ENCODE results near the gene IFNA2.
A peak's percentile ranks its signal among the peaks of the same experiment; 100 is the strongest.
"Not testable (repeated sequence)": the region's sequence is repeated elsewhere in the genome, so short reads cannot be mapped to it uniquely, and the experiment has no call there.

IFNA2 gene

DNA sequence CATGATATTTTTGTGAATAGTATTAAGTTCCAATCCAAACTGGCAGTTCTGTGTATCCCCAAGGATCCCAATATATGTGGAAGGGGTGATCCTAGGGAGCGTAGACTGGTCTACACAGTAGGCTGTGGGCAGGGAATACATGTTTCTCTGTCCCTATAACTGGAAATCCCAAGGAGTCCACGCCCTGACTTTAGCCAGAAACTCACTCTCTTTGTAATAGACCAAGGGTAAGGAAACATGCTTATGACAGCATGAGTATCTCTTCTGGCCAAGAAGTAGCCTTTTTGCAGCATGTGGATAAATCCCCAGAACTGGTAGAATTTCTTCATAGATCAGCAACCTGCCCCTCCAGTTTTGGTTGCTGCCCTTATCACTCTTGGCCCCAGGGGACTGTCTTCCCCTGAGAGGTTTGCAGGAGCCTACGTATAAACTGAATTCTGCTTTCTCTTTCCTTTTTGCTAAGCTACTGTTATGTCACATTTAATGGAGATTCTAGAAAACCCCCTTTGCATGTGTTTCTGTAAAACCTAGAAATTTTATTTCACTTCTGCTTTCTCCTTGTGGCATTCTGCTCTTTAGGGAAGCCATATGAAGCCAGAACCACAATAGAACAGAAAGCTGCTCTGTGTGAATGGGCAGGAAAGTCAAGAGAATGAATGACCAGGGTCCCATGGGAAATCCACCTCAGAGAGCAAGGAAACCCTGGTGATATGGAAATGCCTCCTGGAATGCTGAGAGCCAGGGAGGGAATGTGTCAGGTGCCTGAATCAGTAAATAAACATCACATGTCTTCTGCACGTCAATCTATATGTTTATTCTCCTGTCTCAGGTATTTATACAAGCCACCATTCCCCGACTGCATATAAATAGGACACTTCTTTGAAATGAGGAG is 3.5 kb downstream of the IFNA2 start:
- no peak for DNase-seq

DNA sequence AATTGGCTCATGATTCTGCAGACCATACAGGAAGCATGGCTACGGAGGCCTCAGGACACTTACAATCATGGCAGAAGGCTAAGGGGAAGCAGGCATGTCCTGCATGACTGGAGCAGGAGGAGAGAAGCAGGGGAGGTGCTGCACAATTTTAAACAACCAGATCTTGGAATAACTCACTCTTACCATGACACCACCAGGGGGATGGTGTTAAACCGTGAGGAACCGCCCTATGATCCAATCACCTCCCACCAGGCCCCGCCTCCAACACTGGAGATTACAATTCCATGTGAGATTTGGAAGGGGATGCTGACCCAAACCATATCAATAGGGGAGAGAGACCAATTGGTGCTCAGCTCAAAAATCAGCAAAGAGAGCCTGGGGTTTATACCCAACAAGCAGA is 13.7 kb downstream of the IFNA2 start:
- DNase-seq = not testable (repeated sequence)

DNA sequence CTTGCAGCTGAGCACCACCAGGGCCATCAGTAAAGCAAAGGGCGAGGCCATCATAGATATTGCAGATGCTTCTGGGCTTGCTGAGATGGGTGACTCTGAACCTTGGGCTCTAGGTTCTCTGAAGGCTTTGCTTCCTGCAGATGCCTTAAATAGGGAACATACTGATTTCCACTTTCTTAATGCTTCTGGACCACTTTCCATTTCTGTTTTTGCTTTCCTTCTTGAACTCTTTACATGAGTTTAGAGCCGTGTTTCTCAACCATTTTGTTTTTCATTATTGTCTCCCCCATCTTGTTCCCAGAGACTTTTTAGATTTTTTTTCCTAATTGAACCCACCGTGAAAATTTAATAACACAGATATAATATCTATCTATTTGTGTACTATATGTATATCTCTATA is 17.2 kb downstream of the IFNA2 start, which contains the start of gene IFNA13:
TSS of gene IFNA13 (minus strand) at position 101 of the 400 bp plus-strand sequence. CDS start at position 54, 47 bp downstream.
- DNase-seq = no peak

DNA sequence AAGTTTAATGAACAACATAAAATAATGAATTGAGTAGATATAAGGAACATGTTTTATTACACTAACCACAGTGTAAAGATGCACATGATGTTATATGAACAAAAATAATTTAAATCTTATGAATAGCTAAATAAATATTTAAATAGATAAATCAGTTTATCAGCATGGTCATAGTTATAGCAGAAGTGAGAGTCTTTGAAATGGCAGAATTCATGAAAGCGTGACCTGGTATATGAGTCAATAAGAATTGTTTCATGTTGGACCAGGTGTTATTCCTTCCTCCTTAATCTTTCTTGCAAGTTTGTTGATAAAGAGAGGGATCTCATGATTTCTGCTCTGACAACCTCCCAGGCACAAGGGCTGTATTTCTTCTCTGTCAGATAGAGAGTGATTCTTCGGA is 18.0 kb downstream of the IFNA2 start:
- DNase-seq = not testable (repeated sequence)

DNA sequence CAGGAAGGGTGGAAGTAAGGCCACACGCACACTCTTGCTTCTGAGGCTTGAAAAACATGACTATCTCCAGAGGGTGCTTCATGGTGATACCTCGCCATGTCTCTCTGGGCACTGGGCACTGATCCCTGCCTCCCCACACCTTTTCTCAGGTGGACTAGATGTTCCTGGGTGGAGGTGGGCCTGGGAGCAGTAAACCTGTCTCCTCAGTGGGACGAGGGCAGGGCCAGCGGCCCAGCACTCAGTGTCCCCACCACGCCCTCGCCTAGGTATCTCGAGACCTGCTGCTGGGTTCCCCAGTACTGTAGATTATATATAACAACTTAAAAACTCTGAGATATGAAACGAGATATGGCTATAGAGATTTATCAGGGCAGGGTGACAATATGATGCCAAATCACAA is 22.9 kb downstream of the IFNA2 start:
- DNase-seq = no peak

DNA sequence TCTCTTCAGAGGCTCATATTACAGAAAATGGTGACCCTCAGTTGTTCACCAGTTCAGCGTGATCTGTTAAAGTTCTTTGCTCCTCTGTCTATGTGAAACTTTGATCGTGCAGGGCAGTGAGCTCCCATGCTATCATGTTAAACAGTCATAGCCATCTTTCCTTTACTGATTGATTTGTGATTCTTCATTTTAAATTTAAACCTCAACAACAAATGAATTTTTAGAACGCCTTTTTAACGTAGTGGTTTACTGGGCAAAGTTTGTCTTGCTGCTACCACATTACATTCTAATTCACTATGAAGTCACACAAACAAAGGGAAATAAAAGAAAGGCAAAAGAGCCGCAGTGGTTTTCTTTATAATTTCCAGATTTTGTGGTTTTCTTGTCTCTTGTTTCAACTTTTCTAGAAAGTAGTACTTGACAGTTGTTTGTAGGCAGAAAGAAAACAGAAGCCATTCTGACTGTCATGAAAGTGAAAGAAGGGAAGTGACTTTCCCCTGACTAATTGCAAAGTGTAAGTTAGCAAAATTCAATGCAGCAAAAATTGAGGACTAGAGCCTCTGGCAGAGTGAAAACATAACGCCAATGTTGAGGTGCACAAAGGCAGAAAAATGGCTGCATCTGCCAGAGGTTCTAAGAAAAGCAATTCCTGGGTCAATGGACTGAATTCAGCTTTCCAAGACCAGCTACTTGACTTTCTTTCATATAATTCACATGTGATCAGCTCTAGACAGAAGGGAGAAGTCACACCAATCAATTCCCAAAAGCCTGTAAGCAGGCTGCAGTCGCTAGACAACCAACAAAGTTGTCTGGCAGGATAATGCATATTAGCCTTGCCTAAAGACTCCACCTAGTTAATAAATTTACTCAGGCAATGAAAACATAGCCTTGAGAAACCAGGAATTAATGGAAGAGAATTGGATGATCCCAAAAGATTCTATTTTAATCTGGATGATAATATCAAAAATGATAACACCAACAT is 27.4 kb downstream of the IFNA2 start:
- no peak for DNase-seq

DNA sequence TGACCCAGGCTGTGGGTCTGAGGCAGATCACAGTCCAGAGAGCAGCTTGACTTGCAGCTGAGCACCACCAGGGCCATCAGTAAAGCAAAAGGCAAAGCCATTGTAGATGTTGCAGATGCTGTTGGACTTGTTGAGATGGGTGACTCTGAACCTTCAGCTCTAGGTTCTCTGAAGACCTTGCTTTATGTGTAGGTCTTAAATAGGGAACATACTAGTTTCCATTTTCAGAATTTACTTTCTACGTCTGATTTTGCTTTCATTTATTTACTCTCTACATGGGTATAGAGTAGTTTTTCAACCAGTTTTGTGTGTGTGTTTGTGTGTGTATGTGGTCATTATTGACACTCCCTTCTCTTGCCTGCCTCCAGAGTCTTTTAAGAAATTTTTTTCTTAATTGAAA is 34.4 kb downstream of the IFNA2 start, which contains the start of gene IFNA6:
TSS of gene IFNA6 (minus strand) at position 101 of the 400 bp plus-strand sequence. CDS start at position 101, 0 bp downstream.
- DNase-seq = no peak

DNA sequence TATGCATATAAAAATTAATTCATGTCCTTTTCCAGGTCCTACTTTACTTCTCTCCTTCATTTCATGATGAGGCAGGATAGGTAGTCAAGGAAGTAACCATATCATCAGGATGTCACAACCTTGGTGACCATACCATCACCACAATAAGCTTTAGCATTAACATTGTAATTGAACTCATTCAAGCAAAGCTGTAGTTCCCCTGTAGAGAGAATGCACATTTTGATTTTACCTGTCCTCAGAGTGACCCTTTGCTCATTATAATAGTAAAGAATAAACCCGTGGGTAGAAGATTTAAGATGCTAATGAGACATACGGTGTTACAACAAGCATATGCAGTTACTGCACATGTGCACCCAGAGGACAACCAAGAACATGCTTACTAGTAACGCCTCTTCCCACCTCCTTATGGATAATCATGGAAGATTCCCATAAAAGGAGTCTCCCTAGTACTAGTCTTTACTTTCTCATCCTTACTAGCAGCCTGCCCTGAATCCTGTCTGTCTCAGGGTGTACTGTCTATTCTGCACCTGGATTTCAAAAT is 36.7 kb downstream of the IFNA2 start:
- no peak for DNase-seq

DNA sequence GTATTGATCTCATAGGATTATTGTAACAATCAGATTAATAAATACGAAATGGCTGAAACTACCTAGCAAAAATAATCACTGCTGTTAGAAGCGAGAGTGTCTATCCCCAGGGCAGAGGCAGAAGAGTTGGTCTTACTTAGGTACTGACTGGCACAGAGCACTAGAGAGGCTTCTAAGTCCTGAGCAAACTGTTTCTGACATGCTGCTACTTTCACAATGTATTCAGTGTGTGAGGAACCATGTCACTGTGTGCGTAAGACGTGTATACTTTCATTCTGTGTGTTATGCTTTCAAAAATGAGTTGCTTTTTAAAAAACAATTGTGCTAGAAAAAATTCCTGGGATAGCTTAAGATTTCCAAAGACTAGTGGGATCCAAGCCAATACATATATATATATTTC is 44.5 kb downstream of the IFNA2 start:
- DNase-seq = no peak

DNA sequence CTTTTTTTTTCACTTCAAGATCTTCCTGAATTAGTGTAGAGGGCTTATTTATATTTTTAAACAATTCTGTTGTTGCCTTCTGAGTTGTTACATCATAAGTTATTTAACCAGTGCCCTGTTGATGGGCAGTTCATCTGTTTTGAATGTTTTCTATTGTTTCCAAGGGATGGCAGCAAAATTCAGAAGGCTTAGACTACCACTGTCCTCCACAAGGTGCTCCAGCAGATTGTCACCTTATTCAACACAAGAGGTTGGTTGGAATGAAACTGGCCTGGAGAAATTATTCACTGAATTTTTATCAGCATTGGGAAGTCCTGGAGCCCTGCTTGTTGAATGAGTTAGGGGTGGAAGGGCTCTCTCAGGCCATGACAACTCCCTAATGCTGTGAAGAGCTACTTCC is 48.7 kb downstream of the IFNA2 start:
- DNase-seq = no peak

DNA sequence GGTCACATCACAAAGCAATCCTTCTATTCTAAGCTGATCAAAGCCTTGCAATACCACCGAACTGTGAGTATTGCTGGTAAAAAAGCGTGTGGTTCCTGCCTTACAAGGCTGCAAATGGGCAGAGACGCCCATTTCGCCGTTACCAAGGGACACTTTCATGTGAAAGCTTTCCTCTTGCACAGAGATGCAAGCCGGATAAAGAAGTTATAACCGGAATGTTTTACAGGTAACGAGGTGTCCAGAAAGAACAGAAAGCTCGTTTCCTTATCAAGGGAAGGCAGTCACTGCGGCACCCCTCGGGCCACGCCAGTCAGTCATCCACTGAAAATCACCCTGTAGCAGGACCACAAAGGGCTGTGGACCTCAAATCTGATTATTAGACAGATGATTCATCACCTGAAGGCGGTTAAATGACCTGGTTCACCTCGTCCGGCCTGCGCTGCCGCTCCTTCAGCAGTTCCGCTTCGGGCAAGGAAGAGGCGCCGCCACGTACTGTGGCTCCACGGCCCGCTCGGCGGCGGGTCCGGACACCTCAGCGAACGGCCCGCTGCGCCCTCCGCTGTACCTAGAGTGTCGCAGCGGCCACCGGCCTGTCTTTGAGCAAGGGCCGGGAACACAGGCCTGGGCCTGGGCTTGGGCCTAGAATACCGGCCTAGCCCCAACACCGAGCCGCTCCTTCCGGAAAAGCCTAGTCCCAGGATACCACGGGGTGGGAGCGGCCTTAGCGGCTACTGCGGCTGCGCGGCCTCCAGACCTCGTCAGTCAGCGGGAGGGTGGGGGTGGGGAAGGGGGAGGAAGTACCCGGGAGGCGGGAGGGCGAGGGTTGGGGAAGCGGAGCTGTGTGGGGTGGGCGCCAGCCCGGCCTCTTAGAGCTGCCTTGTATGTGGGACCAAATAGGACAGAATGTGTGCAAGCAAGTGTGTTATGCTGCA is 50.2 kb downstream of the IFNA2 start, which contains the start of gene KLHL9:
TSS of gene KLHL9 (minus strand) at position 704 of the 932 bp plus-strand sequence. CDS start at position 159, 545 bp downstream.
- DNase-seq = peak; percentile 96

All from left hindlimb (tissue), 1 donor.